ENCODE data around the gene PRUNE2. TPM values are rescaled to one million over a fixed set of nuclear protein-coding genes. Genes with fewer than 3 reads are reported as not detected.

Gene PRUNE2
- total RNA-seq, 1 donor from 2014 or later = 8.7 TPM

GRCh38 chr9:76684213-76684612 lies 221.7 kb downstream of the PRUNE2 start:
- Mint-ChIP-seq H3K9me3 (ENCODE audit: unreplicated experiment) (peaks cover 2% of the 10 kb centered on the region), H3K27ac (ENCODE audit: unreplicated experiment) (no peak overlapping the region)

GRCh38 chr9:76681556-76681955 lies 224.4 kb downstream of the PRUNE2 start:
- Histone ChIP-seq H3K79me2 (ENCODE audit: insufficient read depth, low read length) (no peaks in the 10 kb centered on the region), H3K9me3 (ENCODE audit: insufficient read depth, low read depth, low read length) (no peaks in the 10 kb centered on the region), H3K4me3 (ENCODE audit: insufficient read depth, low read depth, low read length) (no peak overlapping the region), H3K27ac (ENCODE audit: low read depth, low read length) (no peak overlapping the region), H3K9ac (ENCODE audit: low read length) (no peak overlapping the region), H3K4me2 (ENCODE audit: low read length) (no peak overlapping the region), H3K4me1 (ENCODE audit: insufficient read depth, low read length) (peaks cover 8% of the 10 kb centered on the region), H3K36me3 (ENCODE audit: insufficient read depth, low read length) (no peaks in the 10 kb centered on the region), H4K20me1 (ENCODE audit: insufficient read depth, low read length) (no peaks in the 10 kb centered on the region), H2AFZ (ENCODE audit: low read depth, low read length) (no peak overlapping the region), H3K27me3 (ENCODE audit: insufficient read depth, low read length) (no peaks in the 10 kb centered on the region)
- Mint-ChIP-seq H3K27ac (ENCODE audit: unreplicated experiment) (no peak overlapping the region), H3K36me3 (ENCODE audit: low read depth, unreplicated experiment) (no peaks in the 10 kb centered on the region), H3K4me3 (ENCODE audit: unreplicated experiment) (no peak overlapping the region), H3K27me3 (ENCODE audit: low read depth, unreplicated experiment) (no peaks in the 10 kb centered on the region), H3K9me3 (ENCODE audit: unreplicated experiment) (peaks cover 2% of the 10 kb centered on the region), H3K4me1 (ENCODE audit: low read depth, unreplicated experiment) (peaks cover 7% of the 10 kb centered on the region)
- no peak for FAIRE-seq
- DNase-seq (ENCODE audit: low read depth) = no peak
- no peak for TF ChIP-seq EZH2 (IDR thresholded peaks at IDR 0.05; ENCODE audit: insufficient read depth, low read length)
- TF ChIP-seq CTCF (IDR thresholded peaks at IDR 0.05; ENCODE audit: insufficient read depth, low read depth, low read length) = no peak

More at GRCh38 chr9:76684213-76684612, 221.7 kb downstream of the PRUNE2 start:
- Histone ChIP-seq H3K4me2 (ENCODE audit: low read length) (no peak overlapping the region), H3K27me3 (ENCODE audit: insufficient read depth, low read length) (no peaks in the 10 kb centered on the region), H3K9me3 (ENCODE audit: insufficient read depth, low read depth, low read length) (no peaks in the 10 kb centered on the region), H3K27ac (ENCODE audit: low read depth, low read length) (no peak overlapping the region), H3K4me1 (ENCODE audit: insufficient read depth, low read length) (peaks cover 13% of the 10 kb centered on the region), H2AFZ (ENCODE audit: low read depth, low read length) (no peak overlapping the region), H3K4me3 (ENCODE audit: insufficient read depth, low read depth, low read length) (no peak overlapping the region), H3K36me3 (ENCODE audit: insufficient read depth, low read length) (no peaks in the 10 kb centered on the region), H3K9ac (ENCODE audit: low read length) (no peak overlapping the region), H4K20me1 (ENCODE audit: insufficient read depth, low read length) (no peaks in the 10 kb centered on the region), H3K79me2 (ENCODE audit: insufficient read depth, low read length) (no peaks in the 10 kb centered on the region)
- no peak for TF ChIP-seq CTCF (IDR thresholded peaks at IDR 0.05; ENCODE audit: insufficient read depth, low read depth, low read length)
- no peak for TF ChIP-seq EZH2 (IDR thresholded peaks at IDR 0.05; ENCODE audit: insufficient read depth, low read length)
- DNase-seq (ENCODE audit: low read depth) (no peak), FAIRE-seq (no peak)
- no peak overlapping the region for H3K4me3 Mint-ChIP-seq (ENCODE audit: unreplicated experiment)
- peaks cover 16% of the 10 kb centered on the region for H3K4me1 Mint-ChIP-seq (ENCODE audit: low read depth, unreplicated experiment)
- no peaks in the 10 kb centered on the region for H3K36me3 Mint-ChIP-seq (ENCODE audit: low read depth, unreplicated experiment)
- no peaks in the 10 kb centered on the region for H3K27me3 Mint-ChIP-seq (ENCODE audit: low read depth, unreplicated experiment)

- Mint-ChIP-seq H3K27me3 (ENCODE audit: low read depth, unreplicated experiment) (no peaks in the 10 kb centered on the region), H3K36me3 (ENCODE audit: low read depth, unreplicated experiment) (no peaks in the 10 kb centered on the region), H3K27ac (ENCODE audit: unreplicated experiment) (no peak overlapping the region), H3K4me3 (ENCODE audit: unreplicated experiment) (no peak overlapping the region), H3K4me1 (ENCODE audit: low read depth, unreplicated experiment) (peaks cover 7% of the 10 kb centered on the region), H3K9me3 (ENCODE audit: unreplicated experiment) (peaks cover 2% of the 10 kb centered on the region)
- Histone ChIP-seq H3K9ac (ENCODE audit: low read length) (no peak overlapping the region), H3K36me3 (ENCODE audit: insufficient read depth, low read length) (no peaks in the 10 kb centered on the region), H3K9me3 (ENCODE audit: insufficient read depth, low read depth, low read length) (no peaks in the 10 kb centered on the region), H4K20me1 (ENCODE audit: insufficient read depth, low read length) (no peaks in the 10 kb centered on the region), H3K79me2 (ENCODE audit: insufficient read depth, low read length) (no peaks in the 10 kb centered on the region), H3K4me3 (ENCODE audit: insufficient read depth, low read depth, low read length) (no peak overlapping the region), H3K27ac (ENCODE audit: low read depth, low read length) (no peak overlapping the region), H3K27me3 (ENCODE audit: insufficient read depth, low read length) (no peaks in the 10 kb centered on the region), H3K4me1 (ENCODE audit: insufficient read depth, low read length) (peaks cover 8% of the 10 kb centered on the region), H3K4me2 (ENCODE audit: low read length) (no peak overlapping the region), H2AFZ (ENCODE audit: low read depth, low read length) (no peak overlapping the region)
- no peak for DNase-seq (ENCODE audit: low read depth)
- TF ChIP-seq EZH2 (IDR thresholded peaks at IDR 0.05; ENCODE audit: insufficient read depth, low read length) (no peak), CTCF (IDR thresholded peaks at IDR 0.05; ENCODE audit: insufficient read depth, low read depth, low read length) (no peak)
- FAIRE-seq = no peak
Observed at GRCh38 chr9:76680716-76681425, 225.0 kb downstream of the PRUNE2 start.
